Measurements from ENCODE around the gene WSCD1.

Gene WSCD1

GRCh38 chr17:6135996-6136395 lies 65.8 kb downstream of the WSCD1 start:
- H3K36me3 ChIP-seq (ENCODE audit: insufficient read depth, low read length), result no peaks in the 10 kb centered on the region
- H2AFZ ChIP-seq (ENCODE audit: low read length), result no peak overlapping the region
- H3K4me2 ChIP-seq (ENCODE audit: low read length), result no peak overlapping the region
- H3K9me3 ChIP-seq (ENCODE audit: low read length), result no peaks in the 10 kb centered on the region
- H3K27ac ChIP-seq (ENCODE audit: low read depth, low read length, poor library complexity, severe bottlenecking), result no peak overlapping the region
- H3K4me3 ChIP-seq (ENCODE audit: low read depth, low read length, poor library complexity, severe bottlenecking), result no peak overlapping the region
- H3K4me1 ChIP-seq (ENCODE audit: insufficient read depth, low read length, severe bottlenecking), result no peaks in the 10 kb centered on the region
- H3K9me2 ChIP-seq (ENCODE audit: low read depth, low read length), result no peaks in the 10 kb centered on the region
- H3F3A ChIP-seq (ENCODE audit: insufficient read depth, low read length), result no peaks in the 10 kb centered on the region
- no peak overlapping the region for H3K9ac ChIP-seq (ENCODE audit: low read length)
- H3K27me3 ChIP-seq (ENCODE audit: insufficient read depth, low read length), result no peaks in the 10 kb centered on the region
- H3K79me2 ChIP-seq (ENCODE audit: insufficient read depth, low read length), result no peaks in the 10 kb centered on the region
- H4K20me1 ChIP-seq (ENCODE audit: insufficient read depth, low read length), result no peaks in the 10 kb centered on the region
- TF ChIP-seq EZH2 (IDR thresholded peaks at IDR 0.05; ENCODE audit: borderline replicate concordance, low read length), result no peak
- TF ChIP-seq CTCF (IDR thresholded peaks at IDR 0.05; ENCODE audit: low read length), result no peak

GRCh38 chr17:6137716-6138502 lies 67.7 kb downstream of the WSCD1 start:
- H3K9ac ChIP-seq (ENCODE audit: low read length), result no peak overlapping the region
- H3K79me2 ChIP-seq (ENCODE audit: insufficient read depth, low read length), result no peaks in the 10 kb centered on the region
- no peaks in the 10 kb centered on the region for H4K20me1 ChIP-seq (ENCODE audit: insufficient read depth, low read length)
- no peak overlapping the region for H3K4me3 ChIP-seq (ENCODE audit: low read depth, low read length, poor library complexity, severe bottlenecking)
- no peaks in the 10 kb centered on the region for H3K9me3 ChIP-seq (ENCODE audit: low read length)
- H3K4me1 ChIP-seq (ENCODE audit: insufficient read depth, low read length, severe bottlenecking), result no peaks in the 10 kb centered on the region
- H3K27me3 ChIP-seq (ENCODE audit: insufficient read depth, low read length), result no peaks in the 10 kb centered on the region
- H3K9me2 ChIP-seq (ENCODE audit: low read depth, low read length), result no peaks in the 10 kb centered on the region
- TF ChIP-seq EZH2 (IDR thresholded peaks at IDR 0.05; ENCODE audit: borderline replicate concordance, low read length), result no peak
- TF ChIP-seq CTCF (IDR thresholded peaks at IDR 0.05; ENCODE audit: low read length), result no peak
- no peaks in the 10 kb centered on the region for H3K36me3 ChIP-seq (ENCODE audit: insufficient read depth, low read length)
- no peak overlapping the region for H3K27ac ChIP-seq (ENCODE audit: low read depth, low read length, poor library complexity, severe bottlenecking)
- no peak overlapping the region for H2AFZ ChIP-seq (ENCODE audit: low read length)
- H3F3A ChIP-seq (ENCODE audit: insufficient read depth, low read length), result no peaks in the 10 kb centered on the region
- no peak overlapping the region for H3K4me2 ChIP-seq (ENCODE audit: low read length)

GRCh38 chr17:6138761-6139446 lies 68.7 kb downstream of the WSCD1 start:
- no peaks in the 10 kb centered on the region for H3F3A ChIP-seq (ENCODE audit: insufficient read depth, low read length)
- H3K36me3 ChIP-seq (ENCODE audit: insufficient read depth, low read length), result no peaks in the 10 kb centered on the region
- no peaks in the 10 kb centered on the region for H3K27me3 ChIP-seq (ENCODE audit: insufficient read depth, low read length)
- no peak overlapping the region for H3K27ac ChIP-seq (ENCODE audit: low read depth, low read length, poor library complexity, severe bottlenecking)
- no peaks in the 10 kb centered on the region for H3K79me2 ChIP-seq (ENCODE audit: insufficient read depth, low read length)
- H4K20me1 ChIP-seq (ENCODE audit: insufficient read depth, low read length), result no peaks in the 10 kb centered on the region
- H3K4me3 ChIP-seq (ENCODE audit: low read depth, low read length, poor library complexity, severe bottlenecking), result no peak overlapping the region
- no peak overlapping the region for H3K4me2 ChIP-seq (ENCODE audit: low read length)
- TF ChIP-seq EZH2 (IDR thresholded peaks at IDR 0.05; ENCODE audit: borderline replicate concordance, low read length) (no peak), CTCF (IDR thresholded peaks at IDR 0.05; ENCODE audit: low read length) (no peak)
- no peaks in the 10 kb centered on the region for H3K4me1 ChIP-seq (ENCODE audit: insufficient read depth, low read length, severe bottlenecking)
- no peaks in the 10 kb centered on the region for H3K9me3 ChIP-seq (ENCODE audit: low read length)
- no peaks in the 10 kb centered on the region for H3K9me2 ChIP-seq (ENCODE audit: low read depth, low read length)
- no peak overlapping the region for H2AFZ ChIP-seq (ENCODE audit: low read length)
- no peak overlapping the region for H3K9ac ChIP-seq (ENCODE audit: low read length)

All from OCI-LY1 (cell line).